ENCODE data around the gene MATCAP1.

MATCAP1 gene

DNA sequence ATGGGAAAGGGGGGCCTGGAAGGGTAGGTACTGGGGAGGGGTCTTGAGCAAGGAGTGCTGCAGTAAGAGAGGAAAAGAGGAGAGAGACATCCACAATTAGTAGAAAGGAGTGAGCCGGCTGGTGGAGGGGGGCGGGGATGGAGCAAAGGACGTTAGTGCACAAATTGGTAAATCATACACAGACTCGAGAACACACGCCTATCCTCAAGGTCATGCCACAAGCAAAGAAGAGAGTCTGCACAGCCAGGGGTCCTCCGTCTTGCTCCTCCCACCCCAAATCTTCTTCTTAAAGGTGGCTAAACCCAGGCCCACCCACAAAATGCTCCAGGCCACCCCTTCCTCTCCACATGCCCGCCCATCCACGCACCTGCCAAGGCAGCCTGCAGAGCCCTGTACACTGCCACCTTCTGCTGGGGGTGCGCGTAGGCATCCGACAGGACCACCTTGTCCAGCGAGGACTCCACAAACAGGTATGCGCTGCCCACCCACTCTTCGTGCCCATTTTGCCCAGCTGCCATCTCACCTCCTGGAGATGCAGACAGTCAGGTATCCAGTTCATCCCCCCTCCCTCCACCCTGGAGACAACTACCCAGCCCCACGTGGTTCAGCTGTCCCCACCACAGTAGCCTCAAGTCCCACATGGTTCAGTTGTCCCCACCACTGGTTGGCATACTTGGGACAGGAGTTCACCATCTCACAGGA is 27.5 kb downstream of the MATCAP1 start:
- no peak for DNase-seq (ENCODE audit: low read depth)

GRCh38 chr16:67155295-67156142 is 28.2 kb downstream of the MATCAP1 start:
- peak; percentile 61 for DNase-seq (ENCODE audit: low read depth)

DNA sequence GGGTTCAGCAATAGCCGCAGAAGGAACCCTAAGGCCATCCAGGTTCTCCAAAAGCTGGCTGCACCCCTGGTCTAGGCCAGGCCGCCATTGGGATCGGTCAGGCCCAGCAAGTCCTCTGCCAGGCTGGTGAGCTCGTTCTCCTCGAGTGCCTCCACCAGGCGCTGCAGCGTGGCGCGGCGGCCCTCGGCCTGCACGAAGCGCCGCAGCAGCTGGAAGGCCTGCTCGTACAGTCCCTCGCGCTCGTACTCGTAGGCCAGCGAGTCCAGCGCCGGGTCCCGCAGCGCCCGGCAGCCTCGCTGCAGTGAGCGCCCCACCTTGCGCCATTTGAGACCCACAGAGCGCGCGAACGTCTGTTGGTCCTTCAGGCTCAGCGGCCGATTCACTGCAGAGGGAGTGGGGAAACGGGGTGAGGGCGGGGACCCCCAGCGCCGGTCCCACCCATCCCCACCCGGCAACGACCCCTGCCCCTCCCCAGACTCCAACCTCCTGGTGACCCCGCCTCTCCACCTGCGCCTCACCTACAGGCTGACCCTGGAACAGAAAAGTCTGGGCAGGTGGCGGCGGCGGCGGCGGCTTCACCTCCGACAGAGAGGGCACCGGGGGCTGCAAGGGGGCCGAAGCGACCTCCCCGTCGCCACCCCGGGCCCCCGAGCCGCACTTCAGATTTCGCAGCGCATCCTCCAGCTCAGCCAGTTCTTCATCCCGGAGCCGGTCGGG is 29.0 kb downstream of the MATCAP1 start:
- DNase-seq (ENCODE audit: low read depth), result no peak

DNA sequence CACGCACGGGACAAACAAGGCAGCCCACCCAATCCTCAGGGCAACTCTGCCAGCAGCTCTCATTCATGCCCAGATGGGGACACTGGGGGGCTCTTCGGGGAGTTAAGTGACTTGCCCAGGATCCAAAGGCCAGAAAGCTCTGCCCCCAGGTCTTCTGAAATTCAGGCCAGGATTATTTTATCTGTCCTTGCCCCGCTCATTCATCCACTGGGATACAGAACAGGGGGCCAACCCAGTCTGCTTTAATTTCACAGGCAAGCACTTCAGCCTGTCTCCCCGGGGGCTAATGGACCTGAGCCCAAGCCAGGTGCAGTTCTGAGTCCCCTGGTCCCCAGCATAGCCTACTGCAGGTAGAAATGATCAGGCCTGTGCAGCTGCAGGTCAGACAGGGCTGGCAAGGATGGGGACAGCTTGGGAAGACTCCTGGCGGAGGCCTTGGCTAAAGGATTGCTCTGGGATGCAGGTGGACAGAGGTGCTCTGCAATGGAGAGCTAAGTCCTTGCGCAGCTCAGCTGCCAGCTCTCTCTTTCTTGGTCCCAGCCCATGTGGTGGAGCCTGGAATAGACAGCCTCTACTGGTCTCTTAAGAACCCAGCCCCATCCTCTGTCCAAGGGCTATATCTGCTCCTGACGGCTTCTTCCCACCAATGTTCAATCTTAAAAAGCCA is 32.2 kb downstream of the MATCAP1 start:
- no peak for DNase-seq (ENCODE audit: low read depth)

DNA sequence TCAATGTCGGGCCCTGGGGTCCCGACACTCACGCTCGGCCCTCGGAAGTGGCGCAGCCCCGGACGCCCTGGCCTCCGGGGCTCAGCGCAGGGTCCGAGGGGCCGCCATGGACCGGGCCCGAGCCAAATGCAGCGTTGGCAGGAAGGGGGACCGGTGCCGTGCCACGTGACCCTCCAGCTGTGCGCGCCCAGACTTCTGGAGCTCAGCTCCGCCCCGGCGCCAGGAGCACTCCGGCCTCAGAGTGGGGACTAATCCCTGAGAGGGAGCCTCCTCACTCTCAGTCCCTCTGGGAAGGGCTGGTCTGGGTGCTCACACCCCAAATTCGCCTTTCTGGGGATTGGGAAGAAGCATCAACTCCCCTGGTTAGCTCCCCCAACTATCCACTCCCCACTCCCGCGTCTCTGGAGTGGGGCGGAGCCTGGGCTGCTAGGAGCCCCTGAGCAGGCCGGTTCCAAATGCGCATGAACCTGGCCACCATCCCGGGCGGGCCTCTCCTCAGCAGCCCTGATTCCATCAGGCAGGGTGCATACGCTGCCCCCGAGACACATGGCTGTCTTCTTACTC is 32.8 kb downstream of the MATCAP1 start, which contains the start of gene B3GNT9:
Gene B3GNT9, minus strand, starts transcription at position 166 of the 564 bp plus-strand sequence. CDS start 513 bp downstream, outside the sequence.
- DNase-seq (ENCODE audit: low read depth), result peak; percentile 69

GRCh38 chr16:67150047-67150832 is 33.5 kb downstream of the MATCAP1 start:
- DNase-seq (ENCODE audit: low read depth), result peak; percentile 67

DNA sequence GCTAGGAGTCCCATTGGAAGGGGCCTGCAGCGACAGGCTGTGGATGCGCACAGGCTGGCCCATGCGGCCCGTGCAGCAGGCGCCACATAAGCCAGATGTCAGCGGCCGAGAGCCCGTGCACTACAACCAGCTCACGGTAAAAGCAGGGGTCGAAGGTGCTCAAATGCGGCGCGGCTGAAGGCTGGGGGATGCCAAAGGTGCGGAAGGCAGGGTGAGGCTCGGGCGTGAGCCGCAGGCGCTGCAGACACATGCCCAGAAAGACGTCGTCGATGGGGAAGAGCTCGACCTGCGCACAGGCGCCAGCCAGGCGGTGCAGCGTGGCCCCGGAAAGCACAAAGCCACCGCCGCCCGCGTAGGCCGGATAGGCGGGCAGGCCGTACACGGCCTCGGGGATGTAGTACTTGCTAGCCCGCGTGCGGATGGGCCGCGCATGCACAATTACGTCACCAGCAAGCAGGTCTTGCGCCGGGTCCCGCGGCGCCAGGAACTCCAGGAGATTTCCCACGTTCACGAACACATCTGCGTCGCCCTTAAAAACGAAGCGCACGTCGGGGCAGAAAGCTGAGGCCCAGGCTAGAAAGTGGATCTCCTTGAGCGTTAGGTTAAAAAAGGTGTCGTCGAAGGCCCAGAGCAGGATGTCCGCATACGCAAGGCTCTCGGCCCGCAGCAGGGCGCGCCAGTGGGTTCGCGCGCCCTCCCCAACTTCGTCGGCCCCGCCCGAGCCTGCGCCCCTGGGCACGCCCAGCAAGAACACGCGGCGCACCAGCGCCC is 34.3 kb downstream of the MATCAP1 start:
- DNase-seq (ENCODE audit: low read depth), result no peak

- DNase-seq (ENCODE audit: low read depth), result no peak
Measured at GRCh38 chr16:67148656-67149275, 35.0 kb downstream of the MATCAP1 start.

GRCh38 chr16:67148221-67148620 is 35.5 kb downstream of the MATCAP1 start:
- no peak for DNase-seq (ENCODE audit: low read depth)

DNA sequence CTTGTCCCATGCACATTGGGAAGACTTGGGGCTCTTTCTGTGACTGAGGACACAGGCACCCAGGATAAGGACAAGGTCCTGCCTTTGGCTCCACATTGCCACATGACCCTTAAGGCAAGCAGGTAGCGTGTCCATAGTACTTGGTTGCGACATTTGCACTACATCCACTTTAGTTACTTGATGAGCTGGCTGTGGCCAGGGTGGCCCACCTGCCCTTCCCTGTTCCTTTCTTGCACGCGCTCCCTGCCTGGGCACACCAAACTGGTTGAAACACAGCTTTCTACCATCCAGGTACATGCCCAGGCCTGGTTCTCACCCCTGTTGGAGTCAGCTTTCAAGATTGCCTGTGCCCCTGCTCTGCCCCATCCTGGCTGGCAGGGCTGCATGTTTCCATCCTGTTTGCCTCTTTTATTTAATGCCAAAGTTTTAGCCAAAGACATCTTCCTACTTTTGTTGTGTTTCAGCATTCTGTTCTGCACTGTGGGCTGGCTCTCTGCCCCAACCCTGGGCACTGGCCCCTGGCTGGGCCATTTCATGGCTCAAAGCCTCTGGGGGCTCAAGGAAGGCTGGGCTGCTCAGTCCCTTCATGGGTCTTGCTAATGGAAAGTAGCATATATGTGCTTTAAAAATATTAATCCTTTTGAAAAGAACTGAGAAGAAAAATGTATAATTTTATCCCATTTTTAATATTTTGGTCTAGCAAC is 36.2 kb downstream of the MATCAP1 start:
- no peak for DNase-seq (ENCODE audit: low read depth)

DNA sequence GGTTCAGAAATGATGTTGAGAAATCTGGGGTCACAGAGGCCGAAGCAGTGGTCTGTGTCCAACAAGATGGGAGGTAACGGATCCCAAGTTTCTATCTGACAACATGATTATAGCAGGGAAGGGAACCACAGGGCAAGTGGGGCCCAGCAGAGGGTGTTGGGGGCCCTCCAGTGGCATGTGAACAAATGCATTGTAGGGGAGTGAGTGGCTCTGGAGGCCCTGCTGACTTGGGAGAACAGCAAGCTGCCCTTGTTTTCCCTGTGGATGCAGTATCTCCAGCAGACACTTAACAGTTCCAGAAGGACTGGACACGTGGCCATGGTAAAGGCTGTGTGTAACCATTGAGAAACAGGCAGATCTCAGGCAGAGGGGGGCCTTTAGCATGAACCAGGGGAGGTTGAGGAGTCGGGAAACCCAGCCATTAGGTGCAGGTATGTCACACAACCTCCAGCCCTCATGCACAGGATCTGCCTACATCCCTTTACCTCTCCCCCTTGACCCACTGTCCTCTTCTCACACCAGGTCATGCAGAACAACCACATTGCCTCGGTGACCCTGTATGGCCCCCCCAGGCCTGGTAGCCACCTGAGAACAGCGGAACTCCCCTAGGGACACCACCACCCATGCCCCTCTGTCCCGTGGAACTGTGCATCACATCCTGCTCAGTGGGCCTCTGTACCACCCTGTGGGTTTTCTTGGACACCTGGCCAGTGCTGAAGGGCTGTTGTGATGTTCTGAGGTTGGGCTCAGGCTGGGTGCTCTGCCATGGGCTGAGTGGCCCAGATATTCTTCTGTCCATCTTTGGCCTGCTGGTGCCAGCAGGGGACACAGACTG is 37.0 kb downstream of the MATCAP1 start:
- no peak for DNase-seq (ENCODE audit: low read depth)

DNA sequence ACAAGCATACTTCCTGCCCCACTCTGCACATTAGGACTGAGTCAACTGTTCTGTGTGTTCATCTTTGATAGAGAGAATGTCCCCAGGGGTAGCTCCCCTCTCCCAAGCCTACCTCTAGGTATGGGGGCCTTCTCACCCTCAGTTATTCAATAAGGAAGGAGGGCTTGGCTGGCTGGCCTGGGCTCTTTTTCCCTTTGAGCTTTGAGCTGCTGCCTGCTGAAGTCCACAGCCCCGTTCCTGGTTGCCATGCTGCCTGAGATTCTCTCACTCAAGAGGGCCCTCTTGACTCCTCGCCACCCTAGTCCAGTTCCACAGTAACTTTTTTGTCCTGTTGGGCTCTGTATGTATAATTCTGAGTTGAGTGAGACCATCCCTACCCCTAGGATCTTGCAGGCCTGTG is 38.0 kb downstream of the MATCAP1 start:
- no peak for DNase-seq (ENCODE audit: low read depth)

DNA sequence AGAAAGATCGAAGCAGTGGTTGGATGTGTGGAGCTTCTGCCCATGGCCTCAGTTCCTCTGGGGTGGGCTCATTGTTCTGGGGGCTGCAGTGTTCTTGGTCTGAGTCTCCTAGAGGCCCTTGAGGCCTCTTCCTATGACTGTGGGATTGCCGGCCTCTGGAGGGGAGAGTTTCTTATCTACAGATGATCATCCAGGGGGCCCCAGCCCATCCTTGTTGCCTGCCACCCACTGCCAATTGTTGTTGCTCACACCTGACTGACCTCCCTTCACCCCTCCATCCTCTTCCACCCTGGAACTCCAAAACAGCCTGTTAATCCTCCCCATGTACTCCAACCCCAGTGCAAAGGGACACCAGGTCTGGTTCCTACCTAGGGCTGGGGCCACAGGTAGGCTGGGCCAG is 38.8 kb downstream of the MATCAP1 start:
- DNase-seq (ENCODE audit: low read depth), result no peak

DNA sequence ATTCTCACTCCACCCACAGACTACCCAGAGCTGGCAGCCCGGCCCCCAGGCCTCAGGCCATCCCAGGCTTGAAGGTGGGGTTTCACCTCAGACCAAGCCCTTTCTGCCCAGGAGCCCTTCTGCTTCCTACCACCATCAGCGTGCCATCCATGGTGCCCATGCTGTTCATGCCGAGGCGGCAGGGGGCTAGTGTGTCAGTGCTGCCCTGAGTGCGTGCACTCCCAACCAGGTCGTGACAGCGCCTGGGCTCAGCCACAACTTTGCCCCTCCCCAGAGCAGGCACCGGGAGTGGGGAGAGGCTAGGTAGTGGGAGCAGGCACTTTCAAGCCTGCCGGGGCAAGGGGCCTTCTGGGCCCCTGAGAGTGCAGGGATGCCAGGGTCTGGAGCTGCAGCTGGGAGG is 41.4 kb downstream of the MATCAP1 start:
- DNase-seq (ENCODE audit: low read depth), result no peak

DNA sequence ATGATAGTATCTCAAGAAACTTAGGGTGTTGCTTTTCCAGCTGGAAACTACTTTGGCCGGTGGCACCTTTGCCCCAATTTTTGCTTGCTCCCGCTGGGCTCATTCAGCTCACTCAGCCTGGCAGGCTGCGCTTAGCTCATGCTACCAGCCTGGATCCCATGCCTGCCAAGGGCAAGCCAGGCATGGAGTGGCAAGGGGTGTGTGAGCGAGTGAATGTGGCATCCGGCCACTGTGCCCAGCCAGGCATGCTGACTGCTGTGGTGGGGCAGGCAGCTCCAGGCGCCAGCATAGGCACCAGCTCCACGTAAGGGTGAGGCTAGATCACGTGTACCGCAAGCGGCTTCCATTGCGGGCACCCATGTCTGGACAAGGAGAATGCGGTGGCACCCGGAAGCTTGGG is 42.4 kb downstream of the MATCAP1 start:
- DNase-seq (ENCODE audit: low read depth), result no peak

DNA sequence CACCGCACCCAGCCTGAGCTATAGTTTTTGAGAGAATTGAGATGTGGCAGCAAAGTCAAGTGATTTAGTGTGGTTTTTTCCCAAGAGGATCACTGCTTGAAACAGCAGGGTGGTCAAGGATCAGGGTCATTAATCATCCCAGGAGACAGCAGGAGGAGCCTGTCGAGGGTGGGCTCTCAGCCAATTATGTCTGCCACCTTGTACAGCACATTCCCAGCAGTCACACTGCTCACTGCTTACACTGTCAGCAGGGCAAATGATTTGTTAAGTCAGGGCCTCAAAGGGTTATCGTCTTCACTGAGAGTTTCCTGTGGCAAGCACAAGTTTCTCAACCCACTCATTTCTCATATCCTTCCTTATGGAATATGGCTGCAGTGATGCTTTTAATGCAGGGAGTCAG is 46.2 kb downstream of the MATCAP1 start:
- DNase-seq (ENCODE audit: low read depth), result no peak

GRCh38 chr16:67129422-67129821 is 54.3 kb downstream of the MATCAP1 start:
- no peak for DNase-seq (ENCODE audit: low read depth)

DNA sequence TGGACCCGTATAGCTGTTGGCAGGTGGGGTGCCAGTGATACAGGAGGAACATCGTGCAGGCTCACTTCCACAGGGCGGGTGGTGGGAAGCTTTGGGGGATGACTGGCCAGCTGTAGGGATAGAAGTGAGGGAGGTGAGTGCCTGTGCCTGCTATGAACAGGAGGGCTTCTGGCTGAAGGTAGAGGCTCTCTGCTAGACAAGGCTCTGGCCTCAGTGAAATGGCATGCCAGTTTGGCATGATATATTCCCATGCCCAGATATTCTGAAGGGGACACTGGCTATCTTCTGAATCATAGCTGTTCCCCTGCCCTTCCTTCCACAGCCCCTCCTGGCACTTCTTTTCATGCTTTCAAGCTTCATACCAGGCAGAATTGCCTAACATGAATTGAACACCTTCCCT is 54.9 kb downstream of the MATCAP1 start:
- no peak for DNase-seq (ENCODE audit: low read depth)

Data from fibroblast of gingiva (primary cell).